Activated T-cell treated with anti-CD3 and anti-CD28 coated beads for 4 hours (primary cell): ENCODE results near the gene EIF3J.
A peak's percentile ranks its signal among the peaks of the same experiment; 100 is the strongest.
"Not testable (repeated sequence)": the region's sequence is repeated elsewhere in the genome, so short reads cannot be mapped to it uniquely, and the experiment has no call there.

ENCODE experiments used
- DNase-seq: peaks from one replicate; pipeline ENCODE4 v3.0.0-alpha.2; 2020

The EIF3J gene

GRCh38 chr15:44542596-44542995 lies 5.6 kb downstream of the EIF3J start:
- DNase-seq: no peak

GRCh38 chr15:44544745-44545144 lies 7.8 kb downstream of the EIF3J start:
- not testable (repeated sequence) for DNase-seq

GRCh38 chr15:44545913-44546802 lies 9.2 kb downstream of the EIF3J start:
- no peak for DNase-seq

- not testable (repeated sequence) for DNase-seq
Observed at GRCh38 chr15:44549152-44549551, 12.2 kb downstream of the EIF3J start.

- no peak for DNase-seq
Observed at GRCh38 chr15:44550256-44550655, 13.3 kb downstream of the EIF3J start.

DNA sequence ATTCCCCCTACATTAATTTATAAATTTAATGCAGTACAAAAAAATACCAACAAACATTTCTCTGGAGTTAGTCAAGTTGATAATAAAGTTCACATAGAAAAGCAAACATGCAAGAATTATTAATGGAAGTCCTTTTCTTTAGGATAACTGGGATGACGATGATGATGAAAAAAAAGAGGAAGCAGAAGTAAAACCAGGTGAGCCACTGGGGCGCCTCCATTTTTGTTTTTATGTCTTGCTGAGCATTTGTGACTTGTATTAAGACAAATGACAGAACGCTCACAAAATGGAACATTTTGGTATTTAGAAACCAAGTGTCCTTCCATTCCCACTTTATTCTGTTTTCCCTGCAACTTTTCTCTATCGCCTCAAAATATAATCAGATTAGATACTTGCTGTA lies 13.8 kb downstream of the EIF3J start:
- no peak for DNase-seq

GRCh38 chr15:44554934-44555723 lies 18.2 kb downstream of the EIF3J start:
- DNase-seq: no peak

GRCh38 chr15:44560926-44561325 lies 24.0 kb downstream of the EIF3J start:
- not testable (repeated sequence) for DNase-seq

DNA sequence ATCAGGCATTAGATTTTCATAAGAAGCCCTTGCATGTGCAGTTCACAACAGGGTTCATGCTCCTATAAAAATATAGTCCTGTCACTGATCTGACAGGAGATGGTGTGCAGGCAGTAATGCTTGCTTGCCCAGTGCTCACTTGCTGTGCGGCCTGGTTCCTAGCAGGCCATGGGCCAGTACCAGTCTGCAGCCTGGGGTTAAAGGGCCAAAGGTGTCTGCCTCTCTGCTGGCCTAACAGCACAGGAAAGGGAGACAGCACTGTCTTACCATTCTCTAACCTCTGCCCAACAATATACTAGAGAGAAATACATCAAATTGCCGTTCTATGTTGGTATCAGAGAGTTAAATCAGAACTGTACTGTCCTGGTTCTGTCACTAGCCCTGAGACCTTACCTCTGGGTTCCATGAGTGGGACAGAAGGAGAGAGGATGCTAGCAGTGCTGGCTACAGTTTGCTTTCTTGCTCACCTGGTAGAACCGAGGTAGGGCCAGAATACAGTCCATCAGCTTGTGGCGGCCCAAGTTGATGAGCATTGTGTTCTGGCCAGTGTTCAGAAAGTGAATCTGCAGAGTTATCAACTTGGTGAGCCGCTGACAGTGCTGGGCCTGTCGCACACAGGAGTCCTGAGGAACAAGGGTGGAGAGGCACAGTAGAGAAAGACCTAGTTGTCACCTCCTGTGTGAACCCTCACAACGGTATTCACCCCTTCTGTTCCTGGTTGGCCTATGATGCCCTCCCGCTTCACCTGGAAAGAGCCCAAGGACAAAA lies 28.6 kb downstream of the EIF3J start:
- DNase-seq: no peak

DNA sequence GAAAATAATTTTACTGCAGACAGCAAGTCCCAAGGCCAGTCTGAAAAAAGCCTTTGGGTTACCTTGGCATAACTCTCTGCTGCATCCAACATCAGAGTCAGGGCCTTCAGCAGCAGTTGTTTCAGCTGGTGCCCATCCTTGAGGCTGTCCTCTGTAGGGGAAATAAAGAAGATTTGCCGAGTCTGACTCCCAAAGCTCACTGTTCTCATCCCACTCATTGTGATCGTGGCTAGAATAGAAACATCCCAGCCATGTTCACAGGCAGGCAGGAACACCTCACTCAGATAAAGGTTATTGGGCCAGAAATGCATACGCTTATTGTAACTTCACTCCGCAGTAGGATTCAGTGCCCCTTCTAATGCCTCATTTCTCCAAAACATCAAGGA lies 29.2 kb downstream of the EIF3J start:
- DNase-seq: no peak

DNA sequence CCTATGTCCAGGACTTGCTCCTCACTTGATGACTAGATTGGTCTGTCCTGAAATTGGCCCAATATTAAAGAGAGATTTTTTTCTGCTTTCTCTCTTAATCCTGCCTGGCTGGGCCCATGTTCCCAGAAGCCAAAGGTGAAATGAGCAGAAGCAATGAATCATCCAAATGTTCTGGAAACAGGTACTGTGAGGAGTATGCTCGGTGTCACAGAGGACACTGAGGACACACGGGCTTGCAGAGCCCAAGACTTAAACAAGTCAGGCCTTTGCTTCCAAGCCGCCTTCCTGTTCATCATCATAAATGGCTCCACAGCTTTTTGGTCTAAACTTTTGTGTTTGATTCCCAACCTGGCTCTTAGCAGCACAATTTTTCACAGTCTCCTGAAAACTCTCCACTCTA lies 31.4 kb downstream of the EIF3J start:
- no peak for DNase-seq

DNA sequence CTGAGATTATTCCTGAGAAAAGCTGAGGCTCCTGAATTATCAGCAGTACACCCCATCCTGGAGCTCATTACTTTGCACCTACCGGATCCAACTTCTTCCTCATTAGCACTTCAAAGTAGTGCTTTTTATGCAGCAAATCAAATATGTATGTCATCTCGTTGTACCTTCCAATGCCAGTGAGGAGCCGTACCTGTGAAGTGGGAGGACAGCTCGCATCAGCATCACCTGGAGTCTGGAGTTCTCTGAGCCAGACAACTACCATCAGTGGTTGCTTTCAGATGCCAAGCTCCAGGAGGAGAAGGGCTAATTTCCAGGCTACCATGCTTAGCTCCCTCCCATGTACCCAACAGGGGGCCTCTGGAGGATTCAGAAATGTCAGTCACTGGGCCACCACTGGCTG lies 32.4 kb downstream of the EIF3J start:
- DNase-seq: no peak

GRCh38 chr15:44570361-44570760 lies 33.4 kb downstream of the EIF3J start:
- DNase-seq: no peak

DNA sequence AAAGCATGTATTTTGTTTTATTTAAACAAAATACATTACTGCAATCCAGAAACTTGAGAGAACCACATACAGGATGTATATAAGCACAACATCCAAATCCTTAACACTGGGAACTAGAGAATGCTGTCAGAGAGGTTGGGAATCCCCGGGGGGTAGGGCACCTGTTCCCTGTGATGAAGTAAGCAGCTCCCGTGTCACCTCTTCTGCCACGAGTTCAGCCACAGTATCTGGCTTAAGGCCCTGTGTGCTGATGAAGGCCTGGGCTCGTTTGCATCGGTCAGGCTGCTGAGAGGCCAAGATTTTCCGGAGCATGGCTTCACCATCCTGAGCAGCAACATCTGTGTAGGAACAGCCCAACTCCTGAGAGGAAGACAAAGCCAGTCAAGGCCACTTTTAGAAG lies 36.4 kb downstream of the EIF3J start:
- no peak for DNase-seq

DNA sequence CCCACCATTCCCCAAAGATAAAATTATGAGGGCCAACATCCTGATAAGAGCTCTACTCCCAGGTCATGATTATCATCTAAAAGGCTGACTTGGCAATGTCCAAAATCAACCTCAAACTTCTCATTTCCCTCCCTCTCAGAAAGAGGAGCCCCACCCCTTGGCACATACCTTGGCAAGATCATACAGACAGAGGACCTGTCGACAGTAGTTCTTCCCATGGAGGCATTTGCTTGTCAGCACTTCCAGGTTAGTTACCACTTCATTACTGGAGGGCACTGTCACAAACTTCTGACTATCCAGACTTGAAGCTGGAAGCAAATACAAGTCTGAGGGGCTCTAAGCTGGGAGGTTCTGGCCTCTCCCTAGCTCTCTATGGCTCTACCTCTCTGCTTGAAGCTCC lies 37.8 kb downstream of the EIF3J start:
- no peak for DNase-seq

- DNase-seq: no peak
Observed at GRCh38 chr15:44580105-44580504, 43.2 kb downstream of the EIF3J start.

DNA sequence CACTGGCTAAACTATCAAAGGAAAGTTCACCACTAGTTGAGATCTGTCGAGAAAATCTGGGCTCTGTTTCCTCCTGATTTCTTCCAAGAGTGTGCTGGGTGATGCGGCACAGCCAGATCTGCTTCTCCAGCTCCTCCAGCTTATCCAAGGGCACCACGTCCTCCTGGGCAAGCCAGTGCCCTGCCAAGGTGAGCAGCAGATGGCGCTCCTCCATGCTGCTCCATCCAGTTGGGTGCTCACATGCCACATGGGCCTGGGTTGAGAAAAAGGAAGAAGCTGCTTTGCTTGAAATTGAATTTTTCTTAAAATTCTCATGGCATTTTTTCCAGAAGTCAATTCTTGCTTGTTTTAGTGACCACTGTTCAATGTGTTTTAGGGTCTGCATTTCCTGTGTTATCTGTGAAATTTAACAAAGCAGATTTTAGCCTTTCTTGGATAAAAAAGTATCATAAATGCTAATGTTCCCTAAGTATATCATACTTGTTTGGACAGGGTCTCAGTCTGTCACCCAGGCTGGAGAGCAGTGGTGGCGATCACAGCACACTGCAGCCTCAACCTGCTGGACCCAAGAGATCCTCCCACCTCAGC lies 47.3 kb downstream of the EIF3J start:
- peak; percentile 33 for DNase-seq

DNA sequence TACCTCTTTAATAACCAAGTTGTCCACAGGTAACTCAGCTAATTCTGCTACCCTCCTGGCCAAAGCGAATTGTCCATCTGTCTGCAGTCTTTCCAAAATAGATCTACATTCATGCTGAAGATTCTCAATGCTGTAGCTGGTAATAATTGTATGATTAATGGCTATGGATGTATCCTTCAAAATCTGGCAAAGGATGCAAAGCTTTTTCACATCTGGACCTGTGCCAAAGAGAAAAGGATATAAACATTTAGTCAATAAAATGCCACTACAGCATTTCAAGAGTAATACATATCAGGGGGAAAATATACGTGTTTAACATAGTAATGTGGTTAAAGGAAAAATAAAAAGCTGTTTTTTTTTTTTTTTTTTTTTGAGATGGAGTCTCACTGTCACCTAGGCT lies 48.7 kb downstream of the EIF3J start:
- no peak for DNase-seq

DNA sequence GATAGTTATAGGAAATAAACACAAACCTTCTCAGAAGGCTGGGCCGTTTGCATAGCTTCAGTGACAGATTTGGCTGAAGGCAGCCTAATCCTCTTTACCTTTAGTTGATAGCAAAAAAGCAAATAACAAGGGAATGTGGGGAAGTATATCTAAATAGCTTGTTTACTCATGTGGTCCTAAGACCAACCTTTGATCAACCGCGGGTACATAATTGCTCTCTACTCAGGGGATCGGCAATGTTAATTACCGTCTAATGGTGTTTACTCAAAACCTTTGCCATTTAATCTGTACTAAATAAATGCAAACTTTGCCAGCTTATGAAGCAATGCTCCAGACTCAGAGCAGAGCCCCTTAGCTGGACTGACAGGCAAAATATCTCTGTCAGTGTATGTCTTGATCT lies 51.6 kb downstream of the EIF3J start:
- DNase-seq: no peak

GRCh38 chr15:44591326-44591725 lies 54.4 kb downstream of the EIF3J start:
- no peak for DNase-seq

DNA sequence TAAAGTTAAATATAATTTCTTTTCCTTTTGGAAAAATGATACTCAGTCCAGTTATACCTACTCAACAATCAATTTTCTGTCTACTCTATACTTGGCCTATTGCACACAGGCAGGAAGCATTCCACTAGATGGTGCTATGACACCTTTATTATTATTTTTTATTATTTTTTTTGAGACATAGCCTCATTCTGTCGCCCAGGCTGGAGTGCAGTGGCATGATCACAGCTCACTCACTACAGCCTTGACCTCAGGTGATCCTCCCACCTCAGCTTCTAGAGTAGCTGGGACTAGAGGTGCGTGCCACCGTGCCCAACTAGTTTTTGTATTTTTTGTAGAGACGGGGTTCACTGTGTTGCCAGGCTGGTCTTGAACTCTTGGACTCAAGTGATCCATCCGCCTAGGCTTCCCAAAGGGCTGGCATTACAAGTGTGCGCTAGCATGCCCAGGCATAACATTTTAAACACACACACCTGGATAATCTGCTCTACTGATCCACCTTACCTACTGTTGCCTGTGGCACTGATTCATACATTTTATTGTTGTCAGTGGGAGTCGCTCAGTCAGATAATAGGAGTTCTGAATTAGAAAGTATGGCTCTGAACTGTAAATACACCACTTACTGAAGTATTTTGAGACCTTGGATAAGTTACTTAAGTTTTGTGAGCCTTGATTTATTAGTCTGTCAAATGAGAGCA lies 56.2 kb downstream of the EIF3J start:
- no peak for DNase-seq

- DNase-seq: no peak
Observed at GRCh38 chr15:44595246-44595645, 58.3 kb downstream of the EIF3J start.
